Adrenal gland (tissue), 5 donors: Measurements from ENCODE around the gene NSMCE4A.
"Not testable (repeated sequence)": the region's sequence is repeated elsewhere in the genome, so short reads cannot be mapped to it uniquely, and the experiment has no call there.

Experiments used
- CTCF ChIP-seq, 6 experiments: fragments of 450-650 bp in 4 of 6; fragments of 200-600 bp in 2 of 6; sonication (generic) in 1 of 6; IDR thresholded peaks; 1 replicate in 5 of 6; 2 replicates in 1 of 6; pipeline versions ENCODE4 v1.5.1 to v1.8.0; 2016 to 2021; ENCODE audit warnings: antibody characterized with exemption in 6 of 6, mild to moderate bottlenecking in 2 of 6, moderate library complexity in 1 of 6
- POLR2A ChIP-seq, 2 donors: fragments of 450-650 bp; IDR thresholded peaks; one replicate each; pipeline ENCODE4 v1.6.1; 2017; ENCODE audit warnings: antibody characterized with exemption in 2 of 2, mild to moderate bottlenecking in 2 of 2, moderate library complexity in 1 of 2
- donor health status: DM: no; HTN: no; CAD: no.

DNA sequence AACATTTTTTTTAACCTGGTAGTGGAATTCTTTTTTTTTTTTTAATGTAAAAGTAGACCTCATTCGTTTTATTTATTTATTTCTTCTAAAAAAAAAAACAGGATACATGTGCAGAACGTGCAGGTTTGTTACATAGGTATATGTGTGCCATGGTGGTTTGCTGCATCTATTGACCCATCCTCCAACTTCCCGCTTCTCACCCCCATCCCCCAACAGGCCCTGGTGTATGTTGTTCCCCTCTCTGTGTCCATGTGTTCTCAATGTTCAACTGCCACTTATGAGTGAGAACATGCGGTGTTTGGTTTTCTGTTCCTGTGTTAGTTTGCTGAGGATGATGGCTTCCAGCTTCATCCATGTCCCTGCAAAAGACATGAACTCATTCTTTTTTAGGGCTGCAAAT is 42.9 kb upstream of the NSMCE4A start:
- not testable (repeated sequence) for TF ChIP-seq CTCF, POLR2A (IDR thresholded peaks at IDR 0.05)
